ENCODE measurements around the gene IL1R2. TPM values are rescaled to one million over a fixed set of nuclear protein-coding genes. Genes with fewer than 3 reads are reported as not detected.
"Not testable (repeated sequence)": the region's sequence is repeated elsewhere in the genome, so short reads cannot be mapped to it uniquely, and the experiment has no call there.

The IL1R2 gene
- polyA plus RNA-seq, 5 donors: 0.24 to 0.90 (median 0.69) TPM

- no peak for DNase-seq
Measured at GRCh38 chr2:101998556-101998895, 6.8 kb downstream of the IL1R2 start.

- DNase-seq: no peak
Measured at GRCh38 chr2:101998896-101999789, 7.4 kb downstream of the IL1R2 start.

- DNase-seq: no peak
Measured at GRCh38 chr2:102000012-102000411, 8.3 kb downstream of the IL1R2 start.

- no peak for DNase-seq
Measured at GRCh38 chr2:102000813-102001766, 9.3 kb downstream of the IL1R2 start.

GRCh38 chr2:102001767-102002142 lies 10.0 kb downstream of the IL1R2 start:
- no peak for DNase-seq

GRCh38 chr2:102002228-102002627 lies 10.5 kb downstream of the IL1R2 start:
- DNase-seq: no peak

GRCh38 chr2:102002909-102003308 lies 11.1 kb downstream of the IL1R2 start:
- not testable (repeated sequence) for DNase-seq

- DNase-seq: no peak
Measured at GRCh38 chr2:102003696-102004095, 11.9 kb downstream of the IL1R2 start.

- DNase-seq: no peak
Measured at GRCh38 chr2:102004581-102004980, 12.8 kb downstream of the IL1R2 start.

- DNase-seq: no peak
Measured at GRCh38 chr2:102005449-102005848, 13.7 kb downstream of the IL1R2 start.

GRCh38 chr2:102005989-102006885 lies 14.5 kb downstream of the IL1R2 start:
- DNase-seq: no peak

- DNase-seq: no peak
Measured at GRCh38 chr2:102006886-102007278, 15.1 kb downstream of the IL1R2 start.

- DNase-seq: no peak
Measured at GRCh38 chr2:102008490-102008889, 16.7 kb downstream of the IL1R2 start.

GRCh38 chr2:102009557-102009956 lies 17.8 kb downstream of the IL1R2 start:
- no peak for DNase-seq

GRCh38 chr2:102010902-102011301 lies 19.1 kb downstream of the IL1R2 start:
- no peak for DNase-seq

- DNase-seq: no peak
Measured at GRCh38 chr2:102012061-102012614, 20.4 kb downstream of the IL1R2 start.

- no peak for DNase-seq
Measured at GRCh38 chr2:102013206-102014040, 21.7 kb downstream of the IL1R2 start.

GRCh38 chr2:102014041-102014345 lies 22.2 kb downstream of the IL1R2 start:
- no peak for DNase-seq

GRCh38 chr2:102015399-102015798 lies 23.6 kb downstream of the IL1R2 start:
- DNase-seq: no peak

GRCh38 chr2:102016399-102016955 lies 24.7 kb downstream of the IL1R2 start:
- DNase-seq: no peak
